H9 (cell line): Measurements from ENCODE around the gene EFCAB5. TPM values are rescaled to one million over a fixed set of nuclear protein-coding genes. Genes with fewer than 3 reads are reported as not detected.

ENCODE experiments used
- DNase-seq: peaks from one replicate; pipeline ENCODE4 v3.0.0-alpha.2; 2017
- H2AFZ ChIP-seq: one replicate; pipeline ENCODE4 v1.6.1; 2013; ENCODE audit warnings: mild to moderate bottlenecking, low read length, control low read depth, moderate library complexity
- H2AK5ac ChIP-seq: 2 replicates; pipeline ENCODE4 v1.6.1; 2013; ENCODE audit warnings: low read length, control low read depth, mixed read lengths; ENCODE audit not compliant: insufficient read length
- H2BK120ac ChIP-seq: one replicate; pipeline ENCODE4 v1.6.1; 2013; ENCODE audit warnings: low read depth, mild to moderate bottlenecking, low read length, control low read depth, inconsistent platforms; ENCODE audit not compliant: poor library complexity, severe bottlenecking
- H2BK12ac ChIP-seq: 2 replicates; pipeline ENCODE4 v1.6.1; 2013; ENCODE audit warnings: low read length, control low read depth, mixed read lengths, low read depth; ENCODE audit not compliant: insufficient read length
- H2BK15ac ChIP-seq: 2 replicates; pipeline ENCODE4 v1.6.1; 2013; ENCODE audit warnings: low read depth, low read length, control low read depth
- H2BK20ac ChIP-seq: one replicate; pipeline ENCODE4 v1.6.1; 2013; ENCODE audit warnings: low read depth, mild to moderate bottlenecking, low read length, control low read depth, inconsistent platforms; ENCODE audit not compliant: poor library complexity, severe bottlenecking
- H2BK5ac ChIP-seq: 2 replicates; pipeline ENCODE4 v1.6.1; 2013; ENCODE audit warnings: low read length, control low read depth, mixed read lengths; ENCODE audit not compliant: insufficient read length
- H3K14ac ChIP-seq: 2 replicates; pipeline ENCODE4 v1.6.1; 2013; ENCODE audit warnings: low read length, control low read depth; ENCODE audit not compliant: insufficient read depth
- H3K18ac ChIP-seq: 2 replicates; pipeline ENCODE4 v1.6.1; 2013; ENCODE audit warnings: low read depth, mild to moderate bottlenecking, mixed read lengths, low read length, control low read depth; ENCODE audit not compliant: insufficient read length
- H3K23ac ChIP-seq: 2 replicates; pipeline ENCODE4 v1.6.1; 2013; ENCODE audit warnings: low read length, control low read depth, mixed read lengths, low read depth; ENCODE audit not compliant: insufficient read length
- H3K23me2 ChIP-seq: 2 replicates; pipeline ENCODE4 v1.6.1; 2013; ENCODE audit warnings: low read depth, mild to moderate bottlenecking, mixed read lengths, low read length, control low read depth; ENCODE audit not compliant: insufficient read length, poor library complexity, severe bottlenecking
- H3K27ac ChIP-seq: 2 replicates; pipeline ENCODE4 v1.5.1; 2013; ENCODE audit warnings: low read length, control low read depth, mixed read lengths, low read depth; ENCODE audit not compliant: insufficient read length
- H3K27me3 ChIP-seq: 2 replicates; pipeline ENCODE4 v1.6.1; 2013; ENCODE audit warnings: low read length, control low read depth, inconsistent platforms; ENCODE audit not compliant: insufficient read depth
- H3K4ac ChIP-seq: 2 replicates; pipeline ENCODE4 v1.6.1; 2013; ENCODE audit warnings: low read depth, mild to moderate bottlenecking, control low read depth, inconsistent platforms, low read length, moderate library complexity
- H3K4me1 ChIP-seq: 2 replicates; pipeline ENCODE4 v1.6.1; 2013; ENCODE audit warnings: low read length, control low read depth, inconsistent platforms; ENCODE audit not compliant: insufficient read depth
- H3K4me2 ChIP-seq: 2 replicates; pipeline ENCODE4 v1.6.1; 2013; ENCODE audit warnings: low read length, control low read depth, mixed read lengths; ENCODE audit not compliant: insufficient read length, insufficient read depth
- H3K56ac ChIP-seq: 2 replicates; pipeline ENCODE4 v1.6.1; 2013; ENCODE audit warnings: low read depth, mild to moderate bottlenecking, mixed read lengths, low read length, control low read depth; ENCODE audit not compliant: insufficient read length
- H3K79me1 ChIP-seq: 2 replicates; pipeline ENCODE4 v1.6.1; 2013; ENCODE audit warnings: low read depth, mild to moderate bottlenecking, moderate library complexity, low read length, control low read depth, inconsistent platforms; ENCODE audit not compliant: insufficient read depth, poor library complexity, severe bottlenecking
- H3K79me2 ChIP-seq: 2 replicates; pipeline ENCODE4 v1.6.1; 2013; ENCODE audit warnings: low read length, control low read depth, inconsistent platforms; ENCODE audit not compliant: insufficient read depth
- H3K9ac ChIP-seq: 2 replicates; pipeline ENCODE4 v1.6.1; 2013; ENCODE audit warnings: low read length, control low read depth, mixed read lengths; ENCODE audit not compliant: insufficient read length; ENCODE audit errors: extremely low read depth
- H3K9me3 ChIP-seq: one replicate; pipeline ENCODE4 v1.6.1; 2013; ENCODE audit warnings: low read depth, low read length, inconsistent platforms; ENCODE audit not compliant: control insufficient read depth
- H3T11ph ChIP-seq: one replicate; pipeline ENCODE4 v1.6.1; 2013; ENCODE audit warnings: mild to moderate bottlenecking, low read length, control low read depth, inconsistent platforms
- H4K20me1 ChIP-seq: one replicate; pipeline ENCODE4 v1.6.1; 2013; ENCODE audit not compliant: control insufficient read depth, insufficient read length, insufficient read depth
- H4K5ac ChIP-seq: 2 replicates; pipeline ENCODE4 v1.6.1; 2013; ENCODE audit warnings: low read depth, mild to moderate bottlenecking, mixed read lengths, low read length, control low read depth; ENCODE audit not compliant: insufficient read length
- H4K8ac ChIP-seq: replicated peaks from 2 replicates; pipeline ENCODE4 v1.6.1; 2013; ENCODE audit warnings: low read length, control low read depth, mixed read lengths, low read depth; ENCODE audit not compliant: insufficient read length
- H4K91ac ChIP-seq: 2 replicates; pipeline ENCODE4 v1.6.1; 2013; ENCODE audit warnings: low read depth, mild to moderate bottlenecking, moderate library complexity, mixed read lengths, low read length, control low read depth; ENCODE audit not compliant: insufficient read length
- H3K27ac Mint-ChIP-seq, 3 experiments: 2 replicates in 2 of 3; 3 replicates in 1 of 3; pipeline ENCODE4 v1.8.0; 2020 to 2021; ENCODE audit warnings: mixed read lengths in 3 of 3, mild to moderate bottlenecking in 1 of 3, moderate library complexity in 1 of 3
- H3K27me3 Mint-ChIP-seq: 2 replicates; pipeline ENCODE4 v1.8.0; 2021; ENCODE audit warnings: low read depth, mild to moderate bottlenecking, moderate library complexity, mixed read lengths
- H3K36me3 Mint-ChIP-seq, 3 experiments: 2 replicates in 2 of 3; 3 replicates in 1 of 3; pipeline ENCODE4 v1.8.0; 2020 to 2021; ENCODE audit warnings: low read depth in 3 of 3, mixed read lengths in 3 of 3; ENCODE audit not compliant: insufficient read depth in 1 of 3
- H3K4me1 Mint-ChIP-seq, 2 experiments: 2 replicates each; pipeline ENCODE4 v1.8.0; 2020; ENCODE audit warnings: mixed read lengths in 2 of 2
- H3K4me3 Mint-ChIP-seq, 2 experiments: 2 replicates in 1 of 2; 3 replicates in 1 of 2; pipeline ENCODE4 v1.8.0; 2020 to 2021; ENCODE audit warnings: mild to moderate bottlenecking in 2 of 2, mixed read lengths in 2 of 2, moderate library complexity in 1 of 2
- H3K9me3 Mint-ChIP-seq, 2 experiments: 2 replicates in 1 of 2; 3 replicates in 1 of 2; pipeline ENCODE4 v1.8.0; 2020; ENCODE audit warnings: mild to moderate bottlenecking in 2 of 2, mixed read lengths in 2 of 2, moderate library complexity in 1 of 2
- WGBS: extraction: QIAGEN DNeasy Blood & Tissue Kit; methylation state at CpG from one replicate; pipeline ENCODE4 v1.1.7; 2013; ENCODE audit warnings: missing lambda C conversion rate, low lambda C conversion rate, mixed read lengths; ENCODE audit not compliant: insufficient read length; ENCODE audit errors: extremely low coverage; 5-methylcytosine and 5-hydroxymethylcytosine counted together
- total RNA-seq: library from RNA; stranded (reverse); gene quantifications from 2 replicates; pipeline ENCODE4 v1.2.1, GENCODE V29; 2021
- TF ChIP-seq, protein P1 (sequence below): fragments of 200-600 bp; sonication (generic); conservative IDR thresholded peaks from 3 replicates; pipeline ENCODE4 v1.8.0; 2021; ENCODE audit warnings: antibody characterized with exemption, mild to moderate bottlenecking

The EFCAB5 gene
- total RNA-seq, 1 experiment from 2014 or later, result not detected

DNA sequence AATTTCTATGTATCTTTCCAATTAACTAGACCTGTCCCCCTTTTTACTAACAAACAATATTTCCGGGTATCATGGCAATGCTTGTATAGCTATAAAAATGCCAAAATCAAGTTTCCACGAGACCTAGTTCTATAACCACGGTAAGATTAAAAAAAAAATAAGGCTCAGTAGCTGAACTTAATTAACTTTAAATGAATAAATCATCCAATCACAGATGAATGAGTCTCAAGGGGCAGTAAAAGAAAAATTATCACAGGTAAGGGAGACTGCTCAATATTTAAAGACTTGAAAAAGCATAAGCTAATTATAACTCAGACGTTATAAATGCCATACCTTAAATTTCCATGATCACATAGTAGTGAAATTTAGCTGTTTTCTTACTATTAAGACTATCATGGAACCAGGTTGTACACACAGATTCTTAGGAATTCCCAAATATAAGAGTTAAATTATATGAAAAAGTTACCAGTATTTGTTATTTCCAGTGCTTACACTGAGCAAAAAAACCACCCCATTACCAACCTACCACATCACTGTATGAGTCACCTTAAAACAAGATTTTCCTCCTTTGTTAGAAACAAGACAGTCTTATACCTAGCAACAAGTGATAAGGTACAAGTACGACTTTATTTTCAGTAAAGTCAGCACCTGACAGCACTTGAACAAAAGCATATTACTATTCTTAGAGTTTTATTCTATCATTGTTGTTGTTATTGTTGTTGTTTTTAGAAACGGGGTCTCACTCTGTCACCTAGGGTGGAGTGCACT, 32.0 kb upstream of the EFCAB5 start:
- H3K4me1 Mint-ChIP-seq, result no peaks in the 10 kb centered on the region
- no peaks in the 10 kb centered on the region; the same call in 1 of the 2 replicates for H3K79me2 ChIP-seq
- H2BK20ac ChIP-seq, result no peak overlapping the region
- no peak overlapping the region for H3K23ac ChIP-seq
- no CpG with 5 or more reads among the region's 6 CpGs for WGBS
- no peak overlapping the region for H3K9ac ChIP-seq
- no peak overlapping the region for H2BK15ac ChIP-seq
- H3K4me3 Mint-ChIP-seq, result no peak overlapping the region
- TF ChIP-seq, protein P1, sequence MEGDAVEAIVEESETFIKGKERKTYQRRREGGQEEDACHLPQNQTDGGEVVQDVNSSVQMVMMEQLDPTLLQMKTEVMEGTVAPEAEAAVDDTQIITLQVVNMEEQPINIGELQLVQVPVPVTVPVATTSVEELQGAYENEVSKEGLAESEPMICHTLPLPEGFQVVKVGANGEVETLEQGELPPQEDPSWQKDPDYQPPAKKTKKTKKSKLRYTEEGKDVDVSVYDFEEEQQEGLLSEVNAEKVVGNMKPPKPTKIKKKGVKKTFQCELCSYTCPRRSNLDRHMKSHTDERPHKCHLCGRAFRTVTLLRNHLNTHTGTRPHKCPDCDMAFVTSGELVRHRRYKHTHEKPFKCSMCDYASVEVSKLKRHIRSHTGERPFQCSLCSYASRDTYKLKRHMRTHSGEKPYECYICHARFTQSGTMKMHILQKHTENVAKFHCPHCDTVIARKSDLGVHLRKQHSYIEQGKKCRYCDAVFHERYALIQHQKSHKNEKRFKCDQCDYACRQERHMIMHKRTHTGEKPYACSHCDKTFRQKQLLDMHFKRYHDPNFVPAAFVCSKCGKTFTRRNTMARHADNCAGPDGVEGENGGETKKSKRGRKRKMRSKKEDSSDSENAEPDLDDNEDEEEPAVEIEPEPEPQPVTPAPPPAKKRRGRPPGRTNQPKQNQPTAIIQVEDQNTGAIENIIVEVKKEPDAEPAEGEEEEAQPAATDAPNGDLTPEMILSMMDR, result no peak
- no peak overlapping the region for H2BK120ac ChIP-seq
- no peak overlapping the region for H3K4me2 ChIP-seq
- DNase-seq, result no peak
- no peaks in the 10 kb centered on the region for H3K4me1 ChIP-seq
- no peak overlapping the region for H3K27ac Mint-ChIP-seq
- H3K27me3 Mint-ChIP-seq, result peaks cover 1% of the 10 kb centered on the region; the same call in 1 of the 2 replicates
- H4K8ac ChIP-seq, result no peak overlapping the region
- H3K36me3 Mint-ChIP-seq, result peaks cover 10 to 16% (median 13%) of the 10 kb centered on the region in 3 experiments
- H3T11ph ChIP-seq, result no peak overlapping the region
- H3K79me1 ChIP-seq, result peaks cover 4% of the 10 kb centered on the region
- H3K14ac ChIP-seq, result no peak overlapping the region
- no peaks in the 10 kb centered on the region for H3K9me3 ChIP-seq
- no peak overlapping the region for H2AK5ac ChIP-seq
- H3K23me2 ChIP-seq, result no peaks in the 10 kb centered on the region
- H4K20me1 ChIP-seq, result no peaks in the 10 kb centered on the region
- no peak overlapping the region for H4K91ac ChIP-seq
- H3K27ac ChIP-seq, result no peak overlapping the region
- no peak overlapping the region for H3K56ac ChIP-seq
- H2BK5ac ChIP-seq, result no peak overlapping the region
- no peak overlapping the region for H4K5ac ChIP-seq
- no peak overlapping the region for H3K4ac ChIP-seq
- H2AFZ ChIP-seq, result no peak overlapping the region
- peaks cover 16 to 25% of the 10 kb centered on the region in 2 experiments for H3K9me3 Mint-ChIP-seq
- H3K27me3 ChIP-seq, result no peaks in the 10 kb centered on the region
- no peak overlapping the region for H3K18ac ChIP-seq
- H2BK12ac ChIP-seq, result no peak overlapping the region
